ENCODE results near the gene INTS7. TPM values are rescaled to one million over a fixed set of nuclear protein-coding genes. Genes with fewer than 3 reads are reported as not detected.

The INTS7 gene
- total and polyA plus RNA-seq, 2 of the 4 experiments (the other 2 are of a cell fraction): 8.3 to 24.9 TPM

- Histone ChIP-seq H4K8ac (ENCODE audit: low read depth in 2 of 2, low read length in 2 of 2) (no peak overlapping the region), H3K9ac (ENCODE audit: low read depth, low read length) (no peak overlapping the region), H2BK20ac (ENCODE audit: low read depth, low read length) (no peak overlapping the region), H3K14ac (replicated peaks; ENCODE audit: low read depth, low read length) (no peak overlapping the region), H3K79me1 (ENCODE audit: low read depth in 1 of 2, low read length in 2 of 2) (peaks cover 11 to 28% of the 10 kb centered on the region in 2 experiments), H3K4ac (ENCODE audit: low read depth, low read length) (no peak overlapping the region), H3K27me3 (ENCODE audit: control insufficient read depth, insufficient read depth, low read length) (no peaks in the 10 kb centered on the region), H3K56ac (ENCODE audit: extremely low read depth, insufficient read depth, low read length) (no peak overlapping the region), H4K20me1 (ENCODE audit: insufficient read depth, low read length) (0 out of 2 replicates have a peak, but pooled peaks cover 3% of the 10 kb centered on the region), H3K27ac (ENCODE audit: insufficient read depth, low read length) (no peak overlapping the region), H4K91ac (ENCODE audit: insufficient read depth, low read depth, low read length) (no peak overlapping the region), H3K4me1 (ENCODE audit: control insufficient read depth, insufficient read depth, low read length) (peaks cover 3% of the 10 kb centered on the region; the same call in 1 of the 2 replicates), H3K9me1 (ENCODE audit: insufficient read depth, low read length) (no peaks in the 10 kb centered on the region; the same call in 1 of the 2 replicates), H3K18ac (ENCODE audit: low read depth, low read length) (no peak overlapping the region), H2AK9ac (replicated peaks; ENCODE audit: low read depth, low read length, poor library complexity) (no peak overlapping the region), H3K4me3 (ENCODE audit: insufficient read depth, low read depth, low read length) (no peak overlapping the region), H2AK5ac (ENCODE audit: low read depth, low read length) (no peak overlapping the region), H2BK5ac (ENCODE audit: low read depth, low read length, poor library complexity, severe bottlenecking) (no peak overlapping the region), H3K4me2 (ENCODE audit: low read depth, low read length) (no peak overlapping the region), H4K5ac (ENCODE audit: low read depth, low read length) (no peak overlapping the region), H3K36me3 (ENCODE audit: control insufficient read depth, insufficient read depth, low read length) (no peaks in the 10 kb centered on the region), H2BK120ac (ENCODE audit: low read depth, low read length) (no peak overlapping the region), H3K23ac (ENCODE audit: low read depth, low read length) (no peak overlapping the region), H2AFZ (replicated peaks; ENCODE audit: low read length, poor library complexity) (no peak overlapping the region), H3K9me3 (ENCODE audit: control insufficient read depth, insufficient read depth, low read length) (no peaks in the 10 kb centered on the region), H2BK15ac (ENCODE audit: low read depth, low read length) (no peak overlapping the region)
- dilution Hi-C loops (cut with HindIII; ENCODE audit: low sequenced_read_pairs, unreplicated experiment): no loop called here
- no peak for DNase-seq
- intact Hi-C loops (cut with micrococcal nuclease): no loop called here
- CTCF ChIA-PET: interaction anchor here (1.4 kb wide), 1 partner anchor 344 kb away, joined by 3 read pairs; no protein-coding TSS in a partner anchor
- POLR2A ChIA-PET (ENCODE audit: unreplicated experiment): no interaction called here
- TF ChIP-seq, protein P1, sequence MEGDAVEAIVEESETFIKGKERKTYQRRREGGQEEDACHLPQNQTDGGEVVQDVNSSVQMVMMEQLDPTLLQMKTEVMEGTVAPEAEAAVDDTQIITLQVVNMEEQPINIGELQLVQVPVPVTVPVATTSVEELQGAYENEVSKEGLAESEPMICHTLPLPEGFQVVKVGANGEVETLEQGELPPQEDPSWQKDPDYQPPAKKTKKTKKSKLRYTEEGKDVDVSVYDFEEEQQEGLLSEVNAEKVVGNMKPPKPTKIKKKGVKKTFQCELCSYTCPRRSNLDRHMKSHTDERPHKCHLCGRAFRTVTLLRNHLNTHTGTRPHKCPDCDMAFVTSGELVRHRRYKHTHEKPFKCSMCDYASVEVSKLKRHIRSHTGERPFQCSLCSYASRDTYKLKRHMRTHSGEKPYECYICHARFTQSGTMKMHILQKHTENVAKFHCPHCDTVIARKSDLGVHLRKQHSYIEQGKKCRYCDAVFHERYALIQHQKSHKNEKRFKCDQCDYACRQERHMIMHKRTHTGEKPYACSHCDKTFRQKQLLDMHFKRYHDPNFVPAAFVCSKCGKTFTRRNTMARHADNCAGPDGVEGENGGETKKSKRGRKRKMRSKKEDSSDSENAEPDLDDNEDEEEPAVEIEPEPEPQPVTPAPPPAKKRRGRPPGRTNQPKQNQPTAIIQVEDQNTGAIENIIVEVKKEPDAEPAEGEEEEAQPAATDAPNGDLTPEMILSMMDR (conservative IDR thresholded peaks at IDR 0.05; ENCODE audit: low read depth, low read length): no peak
- TF ChIP-seq MXI1 (IDR thresholded peaks at IDR 0.05; ENCODE audit: borderline replicate concordance, low read depth, low read length): no peak
- no peak for TF ChIP-seq FOS (IDR thresholded peaks at IDR 0.05; ENCODE audit: low read depth, low read length)
- TF ChIP-seq NFE2L2 (IDR thresholded peaks at IDR 0.05; ENCODE audit: low read depth, low read length): no peak
- TF ChIP-seq RFX5 (IDR thresholded peaks at IDR 0.05; ENCODE audit: low read depth, low read length): no peak
- no peak for TF ChIP-seq BHLHE40 (IDR thresholded peaks at IDR 0.05; ENCODE audit: low read depth, low read length)
- no peak for TF ChIP-seq RAD21 (IDR thresholded peaks at IDR 0.05; ENCODE audit: low read length)
- TF ChIP-seq, protein P2, sequence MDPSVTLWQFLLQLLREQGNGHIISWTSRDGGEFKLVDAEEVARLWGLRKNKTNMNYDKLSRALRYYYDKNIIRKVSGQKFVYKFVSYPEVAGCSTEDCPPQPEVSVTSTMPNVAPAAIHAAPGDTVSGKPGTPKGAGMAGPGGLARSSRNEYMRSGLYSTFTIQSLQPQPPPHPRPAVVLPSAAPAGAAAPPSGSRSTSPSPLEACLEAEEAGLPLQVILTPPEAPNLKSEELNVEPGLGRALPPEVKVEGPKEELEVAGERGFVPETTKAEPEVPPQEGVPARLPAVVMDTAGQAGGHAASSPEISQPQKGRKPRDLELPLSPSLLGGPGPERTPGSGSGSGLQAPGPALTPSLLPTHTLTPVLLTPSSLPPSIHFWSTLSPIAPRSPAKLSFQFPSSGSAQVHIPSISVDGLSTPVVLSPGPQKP (IDR thresholded peaks at IDR 0.05; ENCODE audit: borderline replicate concordance, low read depth, low read length): no peak
- no peak for TF ChIP-seq POLR2A (IDR thresholded peaks at IDR 0.05; ENCODE audit: low read depth, low read length)
- TF ChIP-seq CHD1 (IDR thresholded peaks at IDR 0.05; ENCODE audit: low read depth, low read length): no peak
- in situ Hi-C loops (cut with MboI; ENCODE audit: low sequenced_read_pairs): no loop called here
- no TSS peak for BruUV-seq (replicated peaks)
- no peak for ATAC-seq (ENCODE audit: low read depth)
Measured at GRCh38 chr1:212042436-212042835, 7.1 kb upstream of the INTS7 start.

Data from IMR-90 (cell line).